NCI-H2107 treated with DMSO at 0.1 percent for 48 hours (cell line): ENCODE data around the gene ACR.
"Not testable (repeated sequence)": the region's sequence is repeated elsewhere in the genome, so short reads cannot be mapped to it uniquely, and the experiment has no call there.

Experiments used
- DNase-seq: peaks from one replicate; lab custom pipeline; 2025; ENCODE audit not compliant: unreplicated experiment; lab: John Stamatoyannopoulos, UW

ACR gene

DNA sequence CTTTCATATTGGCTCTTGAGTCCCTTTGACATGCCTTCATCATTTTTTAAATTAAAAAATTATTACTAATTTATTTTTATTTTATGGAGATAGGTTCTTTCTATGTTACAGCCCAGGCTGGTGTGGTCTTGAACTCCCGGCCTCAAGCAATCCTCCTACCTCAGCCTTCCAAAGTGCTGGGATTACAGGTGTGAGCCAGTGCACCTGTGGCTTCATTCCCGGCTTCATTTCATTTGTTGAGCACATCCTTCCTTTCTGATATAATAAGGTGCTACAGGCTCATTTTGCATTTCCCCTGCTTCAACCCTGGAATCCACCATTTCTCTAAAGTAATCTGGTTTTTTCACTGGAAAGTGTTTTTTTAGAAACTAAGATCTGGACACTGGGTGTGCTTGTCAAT lies 23.8 kb downstream of the ACR start:
- not testable (repeated sequence) for DNase-seq

- not testable (repeated sequence) for DNase-seq
Observed at GRCh38 chr22:50764288-50764687, 26.3 kb downstream of the ACR start.

GRCh38 chr22:50775132-50775531 lies 37.1 kb downstream of the ACR start:
- DNase-seq: not testable (repeated sequence)

DNA sequence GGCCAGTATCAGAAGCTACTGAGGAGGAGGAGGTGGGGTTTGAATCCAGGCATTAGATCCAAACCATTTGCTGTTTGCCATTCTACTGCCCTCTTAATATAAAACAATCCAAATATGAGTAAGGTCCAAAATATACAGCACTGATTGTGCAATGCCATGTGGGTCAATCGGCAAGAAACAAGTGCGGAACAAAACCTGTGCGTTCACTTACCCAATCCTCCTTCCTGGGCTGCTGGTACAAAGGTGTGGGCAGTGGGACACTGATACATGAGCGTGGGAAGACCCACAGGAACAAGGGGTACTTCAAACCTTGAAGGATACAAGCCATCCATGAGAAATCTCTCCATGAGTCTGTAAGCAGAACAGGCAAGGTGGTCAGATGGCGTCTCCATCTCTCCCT lies 39.6 kb downstream of the ACR start:
- DNase-seq: not testable (repeated sequence)

DNA sequence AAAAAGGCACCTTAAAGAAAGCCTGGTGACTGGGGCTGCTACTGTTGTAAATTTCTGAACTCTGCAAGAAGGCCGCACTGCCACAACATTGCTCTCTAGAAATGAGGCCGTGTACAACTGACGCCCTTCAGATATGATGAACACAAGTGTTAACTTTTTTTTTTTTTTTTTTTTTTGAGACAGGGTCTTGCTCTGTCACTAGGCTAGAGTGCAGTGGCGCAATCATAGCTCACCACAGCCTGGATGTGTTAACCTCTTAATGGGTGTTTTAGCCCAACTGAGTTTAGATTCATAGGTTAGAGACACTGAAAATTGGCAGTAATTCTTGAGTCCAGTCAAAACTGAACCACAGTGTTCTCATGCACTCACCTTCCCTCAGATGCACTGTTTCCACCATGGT lies 42.2 kb downstream of the ACR start:
- not testable (repeated sequence) for DNase-seq

GRCh38 chr22:50782253-50782652 lies 44.2 kb downstream of the ACR start:
- DNase-seq: not testable (repeated sequence)

DNA sequence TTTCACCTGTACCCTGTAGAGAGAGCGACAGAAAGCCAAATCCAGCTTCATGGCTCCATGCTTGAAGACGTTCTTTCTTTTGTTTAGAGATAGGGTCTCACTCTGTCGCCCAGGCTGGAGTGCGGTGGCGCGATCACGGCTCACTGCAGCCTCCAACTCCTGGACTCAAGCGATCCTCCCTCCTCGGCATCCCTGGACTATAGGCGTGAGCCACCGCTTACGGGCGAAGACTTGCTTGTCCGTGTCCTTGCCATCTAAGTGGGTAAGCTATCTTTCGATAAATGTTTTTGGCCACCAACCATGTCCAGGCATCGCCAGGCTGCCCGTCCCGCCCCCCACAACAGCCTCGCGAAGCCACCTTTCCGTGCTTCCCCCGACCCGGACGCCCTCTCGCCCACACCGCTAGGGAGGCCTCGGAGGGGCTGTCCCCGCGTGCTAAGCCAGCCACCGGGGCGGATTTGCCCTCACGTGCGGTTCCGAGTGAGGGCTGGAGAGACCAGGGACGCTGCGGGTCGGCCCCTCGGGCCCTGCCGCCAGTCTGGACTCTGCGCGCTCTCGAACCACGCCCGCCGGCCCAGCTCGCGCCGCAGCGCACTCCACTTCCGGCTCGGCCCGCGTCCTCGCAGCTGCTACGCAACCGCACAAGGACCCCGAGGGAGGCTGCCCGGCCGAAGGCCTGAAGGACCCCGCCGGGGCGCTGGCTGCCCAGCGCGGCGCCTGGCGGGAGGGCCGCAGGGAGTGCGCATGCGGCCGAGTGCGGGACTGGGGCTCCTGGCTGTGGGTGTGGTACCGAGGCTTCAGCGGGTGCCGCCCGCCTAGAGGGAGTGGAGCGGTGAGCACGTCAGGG lies 45.3 kb downstream of the ACR start, which contains the start of gene RABL2B:
TSS of gene RABL2B (minus strand) at position 604 of the 847 bp plus-strand sequence. CDS start 1,342 bp downstream, outside the sequence.
- peak; percentile 16 for DNase-seq

GRCh38 chr22:50783880-50784276 lies 45.9 kb downstream of the ACR start:
- DNase-seq: not testable (repeated sequence)

DNA sequence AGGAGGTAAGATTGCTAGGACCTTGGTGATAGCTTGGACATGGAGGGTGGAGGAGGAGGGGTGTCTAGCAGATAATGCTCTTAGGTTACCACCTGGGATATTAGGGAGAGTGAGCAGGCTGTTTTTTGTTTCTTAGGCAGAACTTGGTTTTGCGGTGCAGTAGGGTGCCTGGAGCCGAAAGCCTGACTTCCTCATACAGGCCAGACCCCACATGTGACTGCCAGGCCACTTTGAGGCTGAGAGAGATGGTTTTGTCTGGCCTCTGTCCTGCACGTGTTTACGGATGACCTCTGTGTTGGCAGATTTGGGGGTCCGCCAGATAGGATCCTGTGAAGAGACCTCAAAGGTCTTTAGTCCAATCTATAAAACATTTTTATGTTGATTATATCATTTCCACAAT lies 47.3 kb downstream of the ACR start:
- not testable (repeated sequence) for DNase-seq

- DNase-seq: not testable (repeated sequence)
Observed at GRCh38 chr22:50786936-50787335, 48.9 kb downstream of the ACR start.
